Astrocyte (in vitro differentiated cells and primary cell): Measurements from ENCODE around the gene LSM12. TPM values are rescaled to one million over a fixed set of nuclear protein-coding genes. Genes with fewer than 3 reads are reported as not detected.
"Not testable (repeated sequence)": the region's sequence is repeated elsewhere in the genome, so short reads cannot be mapped to it uniquely, and the experiment has no call there.

Source experiments
- DNase-seq: peaks from one replicate; pipeline ENCODE4 v3.0.0-alpha.2; 2010; ENCODE audit warnings: low read depth
- FAIRE-seq: peaks from 2 replicates; lab custom pipeline; 2011; peaks lifted over from hg19 to GRCh38; lab: Jason Lieb, UNC
- H2AFZ ChIP-seq: 2 replicates; pipeline ENCODE4 v1.6.0; 2012; ENCODE audit warnings: low read depth, low read length, inconsistent platforms
- H3K27ac ChIP-seq: 2 replicates; pipeline ENCODE4 v1.5.1; 2011; ENCODE audit warnings: low read depth, low read length, inconsistent platforms
- H3K27me3 ChIP-seq: 2 replicates; pipeline ENCODE4 v1.6.0; 2011; ENCODE audit warnings: low read length, inconsistent platforms; ENCODE audit not compliant: insufficient read depth
- H3K36me3 ChIP-seq: 2 replicates; pipeline ENCODE4 v1.5.1; 2011; ENCODE audit warnings: low read length, inconsistent platforms; ENCODE audit not compliant: insufficient read depth
- H3K4me1 ChIP-seq: 2 replicates; pipeline ENCODE4 v1.5.1; 2011; ENCODE audit warnings: low read length, inconsistent platforms; ENCODE audit not compliant: insufficient read depth
- H3K4me2 ChIP-seq: 2 replicates; pipeline ENCODE4 v1.6.0; 2012; ENCODE audit warnings: low read length, inconsistent platforms
- H3K4me3 ChIP-seq: 2 replicates; pipeline ENCODE4 v1.5.1; 2011; ENCODE audit warnings: low read depth, mild to moderate bottlenecking, low read length, inconsistent platforms; ENCODE audit not compliant: insufficient read depth
- H3K79me2 ChIP-seq: 2 replicates; pipeline ENCODE4 v1.6.0; 2012; ENCODE audit warnings: mild to moderate bottlenecking, low read length, inconsistent platforms; ENCODE audit not compliant: insufficient read depth
- H3K9ac ChIP-seq: 2 replicates; pipeline ENCODE4 v1.6.0; 2012; ENCODE audit warnings: mild to moderate bottlenecking, low read length, inconsistent platforms
- H3K9me3 ChIP-seq: 2 replicates; pipeline ENCODE4 v1.5.1; 2012; ENCODE audit warnings: low read depth, mild to moderate bottlenecking, low read length, inconsistent platforms; ENCODE audit not compliant: insufficient read depth
- H4K20me1 ChIP-seq: 2 replicates; pipeline ENCODE4 v1.6.0; 2012; ENCODE audit warnings: low read length, inconsistent platforms; ENCODE audit not compliant: insufficient read depth
- H3K27ac Mint-ChIP-seq: one replicate; pipeline ENCODE4 v1.8.0; 2021; ENCODE audit warnings: mild to moderate bottlenecking, mixed read lengths; ENCODE audit not compliant: unreplicated experiment
- H3K27me3 Mint-ChIP-seq: one replicate; pipeline ENCODE4 v1.8.0; 2021; ENCODE audit warnings: low read depth, mixed read lengths; ENCODE audit not compliant: unreplicated experiment
- H3K36me3 Mint-ChIP-seq: one replicate; pipeline ENCODE4 v1.8.0; 2021; ENCODE audit warnings: low read depth, mixed read lengths; ENCODE audit not compliant: unreplicated experiment
- H3K4me1 Mint-ChIP-seq: one replicate; pipeline ENCODE4 v1.8.0; 2021; ENCODE audit warnings: low read depth, mixed read lengths; ENCODE audit not compliant: unreplicated experiment
- H3K4me3 Mint-ChIP-seq: one replicate; pipeline ENCODE4 v1.8.0; 2021; ENCODE audit warnings: mild to moderate bottlenecking, moderate library complexity, mixed read lengths; ENCODE audit not compliant: unreplicated experiment
- H3K9me3 Mint-ChIP-seq: one replicate; pipeline ENCODE4 v1.8.0; 2021; ENCODE audit warnings: mild to moderate bottlenecking, mixed read lengths; ENCODE audit not compliant: unreplicated experiment
- EZH2 ChIP-seq: IDR thresholded peaks from 2 replicates; pipeline ENCODE4 v1.6.1; 2012; ENCODE audit warnings: mild to moderate bottlenecking, low read length, inconsistent platforms; ENCODE audit not compliant: insufficient read depth
- total RNA-seq: library from RNA; stranded (reverse); gene quantifications from 2 replicates; pipeline ENCODE4 v1.2.1, GENCODE V29; 2021
- TF ChIP-seq, protein P1 (sequence below): IDR thresholded peaks from 2 replicates; pipeline ENCODE4 v1.5.1; 2011; ENCODE audit warnings: low read depth, mild to moderate bottlenecking, inconsistent platforms, low read length, moderate library complexity; ENCODE audit not compliant: insufficient read depth

LSM12 gene
- total RNA-seq, 1 donor from 2014 or later = 90.5 TPM

DNA sequence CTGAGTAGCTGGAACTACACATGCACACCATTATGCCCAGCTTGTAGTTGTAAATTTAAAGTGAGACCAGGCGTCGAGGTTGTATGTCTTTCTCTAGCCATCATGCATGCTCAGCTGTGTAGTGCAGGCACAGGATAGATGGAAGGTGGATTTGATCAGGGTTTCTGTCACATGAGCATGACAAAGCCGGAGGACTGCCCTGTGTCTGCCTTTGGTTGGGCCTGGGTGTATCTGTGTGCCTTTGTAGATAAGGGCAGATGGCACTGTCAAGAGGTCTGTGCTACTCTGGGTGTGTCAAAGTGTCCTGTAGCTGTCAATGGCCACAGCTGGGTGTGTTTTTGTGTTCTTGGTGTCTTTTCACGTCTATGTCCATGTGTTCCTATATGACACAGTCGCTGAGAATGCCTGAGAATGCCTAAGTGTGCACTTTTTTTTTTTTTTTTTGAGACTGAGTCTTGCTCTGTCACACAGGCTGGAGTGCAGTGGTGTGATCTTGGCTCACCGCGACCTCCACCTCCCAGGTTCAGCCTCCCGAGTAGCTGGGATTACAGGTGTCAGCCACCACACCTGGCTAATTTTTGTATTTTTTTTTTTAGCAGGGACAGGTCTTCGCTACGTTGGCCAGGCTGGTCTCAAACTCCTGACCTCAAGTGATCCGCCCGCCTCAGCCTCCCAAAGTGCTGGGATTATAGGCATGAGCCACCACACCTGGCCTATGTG lies 66.2 kb downstream of the LSM12 start:
- no peak for FAIRE-seq
- Histone ChIP-seq H4K20me1 (no peaks in the 10 kb centered on the region), H3K4me1 (peaks cover 16% of the 10 kb centered on the region), H3K4me2 (no peak overlapping the region), H3K27ac (no peak overlapping the region), H3K4me3 (no peak overlapping the region), H3K36me3 (no peaks in the 10 kb centered on the region), H3K9ac (no peak overlapping the region), H3K9me3 (no peaks in the 10 kb centered on the region), H2AFZ (no peak overlapping the region), H3K79me2 (no peaks in the 10 kb centered on the region), H3K27me3 (peaks cover 14% of the 10 kb centered on the region)
- no peak for DNase-seq
- no peak overlapping the region for H3K27ac Mint-ChIP-seq
- no peak overlapping the region for H3K4me3 Mint-ChIP-seq
- H3K36me3 Mint-ChIP-seq = peaks cover 2% of the 10 kb centered on the region
- peaks cover 4% of the 10 kb centered on the region for H3K4me1 Mint-ChIP-seq
- peaks cover 15% of the 10 kb centered on the region for H3K27me3 Mint-ChIP-seq
- TF ChIP-seq EZH2 = no peak
- TF ChIP-seq, protein P1, sequence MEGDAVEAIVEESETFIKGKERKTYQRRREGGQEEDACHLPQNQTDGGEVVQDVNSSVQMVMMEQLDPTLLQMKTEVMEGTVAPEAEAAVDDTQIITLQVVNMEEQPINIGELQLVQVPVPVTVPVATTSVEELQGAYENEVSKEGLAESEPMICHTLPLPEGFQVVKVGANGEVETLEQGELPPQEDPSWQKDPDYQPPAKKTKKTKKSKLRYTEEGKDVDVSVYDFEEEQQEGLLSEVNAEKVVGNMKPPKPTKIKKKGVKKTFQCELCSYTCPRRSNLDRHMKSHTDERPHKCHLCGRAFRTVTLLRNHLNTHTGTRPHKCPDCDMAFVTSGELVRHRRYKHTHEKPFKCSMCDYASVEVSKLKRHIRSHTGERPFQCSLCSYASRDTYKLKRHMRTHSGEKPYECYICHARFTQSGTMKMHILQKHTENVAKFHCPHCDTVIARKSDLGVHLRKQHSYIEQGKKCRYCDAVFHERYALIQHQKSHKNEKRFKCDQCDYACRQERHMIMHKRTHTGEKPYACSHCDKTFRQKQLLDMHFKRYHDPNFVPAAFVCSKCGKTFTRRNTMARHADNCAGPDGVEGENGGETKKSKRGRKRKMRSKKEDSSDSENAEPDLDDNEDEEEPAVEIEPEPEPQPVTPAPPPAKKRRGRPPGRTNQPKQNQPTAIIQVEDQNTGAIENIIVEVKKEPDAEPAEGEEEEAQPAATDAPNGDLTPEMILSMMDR = no peak
- H3K9me3 Mint-ChIP-seq = peaks cover 4% of the 10 kb centered on the region

DNA sequence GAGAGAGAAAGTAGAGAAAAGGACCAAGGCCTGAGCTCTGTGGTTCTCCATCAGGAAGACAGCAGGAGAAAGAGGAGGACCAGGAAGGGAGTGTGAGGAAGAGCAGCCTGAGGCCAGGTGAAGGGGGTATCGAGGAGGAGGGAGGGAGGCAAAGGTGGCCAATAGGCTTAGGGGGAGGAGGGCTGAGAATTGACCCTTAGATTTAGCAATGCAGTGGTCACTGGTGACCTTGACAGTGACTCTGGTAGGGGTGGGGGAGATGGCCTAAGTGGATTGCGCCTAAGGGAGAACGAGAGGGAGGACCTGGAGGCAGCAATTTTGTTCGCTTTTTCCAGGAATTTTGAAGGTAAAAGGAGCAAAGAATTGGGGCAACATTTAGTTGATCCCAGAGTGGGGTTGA lies 67.4 kb downstream of the LSM12 start:
- Mint-ChIP-seq H3K36me3 (peaks cover 2% of the 10 kb centered on the region), H3K4me3 (no peak overlapping the region), H3K27ac (no peak overlapping the region), H3K4me1 (peaks cover 4% of the 10 kb centered on the region), H3K9me3 (peaks cover 4% of the 10 kb centered on the region), H3K27me3 (peaks cover 18% of the 10 kb centered on the region)
- Histone ChIP-seq H3K27ac (no peak overlapping the region), H2AFZ (no peak overlapping the region), H3K79me2 (no peaks in the 10 kb centered on the region), H3K4me3 (no peak overlapping the region), H3K36me3 (no peaks in the 10 kb centered on the region), H3K9ac (no peak overlapping the region), H3K9me3 (no peaks in the 10 kb centered on the region), H3K4me2 (no peak overlapping the region), H4K20me1 (no peaks in the 10 kb centered on the region), H3K4me1 (peaks cover 16% of the 10 kb centered on the region), H3K27me3 (peaks cover 9% of the 10 kb centered on the region)
- no peak for DNase-seq
- no peak for FAIRE-seq
- TF ChIP-seq, protein P1 = no peak
- no peak for TF ChIP-seq EZH2

DNA sequence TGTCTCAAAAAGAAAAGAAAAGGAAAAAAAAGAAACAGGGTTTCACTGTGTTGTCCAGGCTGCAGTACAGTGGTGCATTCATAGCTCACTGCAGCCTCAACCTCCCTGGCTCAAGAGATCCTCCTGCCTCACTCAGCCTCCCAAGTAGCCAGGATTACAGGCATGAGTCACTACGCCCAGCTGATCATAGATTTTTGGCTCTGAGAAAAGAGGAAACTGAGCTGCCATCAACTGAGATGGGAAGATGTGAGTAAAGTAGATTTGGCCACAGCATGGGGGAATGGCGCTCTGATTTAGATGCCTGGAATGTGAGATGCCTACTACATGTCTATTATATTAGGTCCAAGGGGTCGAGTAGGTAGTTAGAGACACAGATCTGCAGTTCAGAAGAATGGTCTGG lies 67.9 kb downstream of the LSM12 start:
- peak; percentile 58 for DNase-seq
- Mint-ChIP-seq H3K36me3 (peaks cover 2% of the 10 kb centered on the region), H3K4me1 (peaks cover 4% of the 10 kb centered on the region), H3K27me3 (peaks cover 18% of the 10 kb centered on the region), H3K9me3 (peaks cover 4% of the 10 kb centered on the region), H3K27ac (no peak overlapping the region), H3K4me3 (no peak overlapping the region)
- Histone ChIP-seq H3K9me3 (no peaks in the 10 kb centered on the region), H4K20me1 (no peaks in the 10 kb centered on the region), H3K27me3 (peaks cover 9% of the 10 kb centered on the region), H2AFZ (no peak overlapping the region), H3K27ac (no peak overlapping the region), H3K79me2 (no peaks in the 10 kb centered on the region), H3K9ac (no peak overlapping the region), H3K4me1 (peaks cover 16% of the 10 kb centered on the region), H3K4me2 (no peak overlapping the region), H3K36me3 (no peaks in the 10 kb centered on the region), H3K4me3 (no peak overlapping the region)
- TF ChIP-seq, protein P1 = no peak
- TF ChIP-seq EZH2 = no peak
- FAIRE-seq = peak; percentile 26

GRCh38 chr17:43997180-43997579 lies 69.3 kb downstream of the LSM12 start:
- not testable (repeated sequence) for H4K20me1 ChIP-seq, H3K27ac ChIP-seq, FAIRE-seq, H3K4me3 ChIP-seq, H2AFZ ChIP-seq, H3K27me3 ChIP-seq, H3K79me2 ChIP-seq, H3K27ac Mint-ChIP-seq, DNase-seq, H3K4me1 ChIP-seq, H3K4me1 Mint-ChIP-seq, H3K36me3 Mint-ChIP-seq, H3K9ac ChIP-seq, H3K36me3 ChIP-seq, H3K9me3 Mint-ChIP-seq, H3K4me2 ChIP-seq, H3K4me3 Mint-ChIP-seq, H3K9me3 ChIP-seq
- H3K27me3 Mint-ChIP-seq = peaks cover 18% of the 10 kb centered on the region
